Mesothelial cell of epicardium (in vitro differentiated cells): ENCODE data around the gene TNXB. TPM values are rescaled to one million over a fixed set of nuclear protein-coding genes. Genes with fewer than 3 reads are reported as not detected.
A peak's percentile ranks its signal among the peaks of the same experiment; 100 is the strongest.

Experiments used
- DNase-seq, 2 experiments: peaks; one replicate each; pipeline ENCODE4 v3.0.0; 2021; ENCODE audit warnings: low spot score in 2 of 2; ENCODE audit not compliant: unreplicated experiment in 2 of 2
- H3K27ac Mint-ChIP-seq: 2 replicates; pipeline ENCODE4 v1.8.0; 2021; ENCODE audit warnings: mixed read lengths
- H3K27me3 Mint-ChIP-seq: 2 replicates; pipeline ENCODE4 v1.8.0; 2021; ENCODE audit warnings: low read depth, mixed read lengths
- H3K36me3 Mint-ChIP-seq: 2 replicates; pipeline ENCODE4 v1.8.0; 2021; ENCODE audit warnings: mixed read lengths
- H3K4me1 Mint-ChIP-seq: 2 replicates; pipeline ENCODE4 v1.8.0; 2021; ENCODE audit warnings: mixed read lengths
- H3K4me3 Mint-ChIP-seq: 2 replicates; pipeline ENCODE4 v1.8.0; 2021; ENCODE audit warnings: mild to moderate bottlenecking, moderate library complexity, mixed read lengths
- H3K9me3 Mint-ChIP-seq: 2 replicates; pipeline ENCODE4 v1.8.0; 2021; ENCODE audit warnings: mixed read lengths
- CTCF ChIP-seq: fragments of 200-600 bp; sonication (generic); IDR thresholded peaks from one replicate; pipeline ENCODE4 v1.5.0; 2021; ENCODE audit warnings: antibody characterized with exemption; ENCODE audit not compliant: unreplicated experiment
- total RNA-seq: library from RNA; stranded (reverse); gene quantifications from 3 replicates; pipeline ENCODE4 v1.2.1, GENCODE V29; 2021

Gene TNXB
- total RNA-seq, 1 donor from 2014 or later, result 13.9 TPM

DNA sequence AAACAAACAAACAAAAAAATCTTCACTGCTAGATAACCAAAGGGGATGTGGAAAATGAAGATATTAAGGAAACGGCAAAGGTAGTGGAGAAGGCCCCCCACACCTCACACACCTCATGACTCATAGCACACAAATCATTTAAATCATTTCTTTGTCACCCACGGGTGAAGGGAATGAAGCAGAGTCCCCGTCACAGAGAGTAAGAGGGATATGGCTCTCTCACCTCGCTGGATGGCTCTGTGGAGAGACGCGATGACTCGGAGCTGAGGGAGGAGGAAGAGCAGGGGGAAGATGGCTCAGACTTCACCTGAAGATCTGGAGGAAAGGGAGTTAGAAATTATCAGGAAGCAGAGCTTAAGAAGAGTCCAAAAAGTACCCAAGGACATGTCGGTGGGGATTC is 17.7 kb upstream of the TNXB start:
- H3K9me3 Mint-ChIP-seq, result no peaks in the 10 kb centered on the region
- DNase-seq, result no peak
- no peaks in the 10 kb centered on the region for H3K27me3 Mint-ChIP-seq
- peak overlapping the region; percentile 98 for H3K27ac Mint-ChIP-seq
- H3K36me3 Mint-ChIP-seq, result peaks cover 17% of the 10 kb centered on the region
- peaks cover 30% of the 10 kb centered on the region for H3K4me1 Mint-ChIP-seq
- TF ChIP-seq CTCF, result no peak
- H3K4me3 Mint-ChIP-seq, result peak overlapping the region; percentile 98

DNA sequence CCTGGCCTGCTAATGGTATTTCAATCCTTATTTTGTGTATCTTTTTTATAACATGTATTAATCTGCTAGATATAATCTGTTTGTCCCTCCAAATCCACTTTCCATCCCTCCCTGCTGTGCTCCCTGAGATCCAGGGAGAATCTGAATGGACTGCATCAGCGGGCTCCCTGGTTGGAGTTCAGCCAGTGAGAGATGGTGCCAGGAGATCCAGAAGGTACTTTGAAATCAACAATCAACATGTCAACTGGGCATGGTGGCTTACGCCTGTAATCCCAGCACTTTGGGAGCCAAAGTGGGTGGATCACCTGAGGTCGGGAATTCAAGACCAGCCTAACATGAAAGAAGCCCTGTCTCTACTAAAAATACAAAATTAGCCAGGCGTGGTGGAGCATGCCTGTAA is 14.5 kb upstream of the TNXB start:
- H3K27me3 Mint-ChIP-seq, result no peaks in the 10 kb centered on the region
- no peak for TF ChIP-seq CTCF
- peaks cover 23% of the 10 kb centered on the region for H3K4me1 Mint-ChIP-seq
- no peak overlapping the region for H3K4me3 Mint-ChIP-seq
- no peak overlapping the region for H3K27ac Mint-ChIP-seq
- peaks cover 27% of the 10 kb centered on the region for H3K36me3 Mint-ChIP-seq
- DNase-seq, result no peak
- no peaks in the 10 kb centered on the region for H3K9me3 Mint-ChIP-seq

- DNase-seq, result no peak
- H3K27me3 Mint-ChIP-seq, result no peaks in the 10 kb centered on the region
- no peak overlapping the region for H3K27ac Mint-ChIP-seq
- no peak overlapping the region for H3K4me3 Mint-ChIP-seq
- H3K4me1 Mint-ChIP-seq, result peaks cover 5% of the 10 kb centered on the region
- no peak for TF ChIP-seq CTCF
- peaks cover 31% of the 10 kb centered on the region for H3K36me3 Mint-ChIP-seq
- H3K9me3 Mint-ChIP-seq, result no peaks in the 10 kb centered on the region
Observed at GRCh38 chr6:32120573-32121059, 11.5 kb upstream of the TNXB start.

GRCh38 chr6:32118782-32119628 is 9.9 kb upstream of the TNXB start:
- Mint-ChIP-seq H3K4me1 (peaks cover 11% of the 10 kb centered on the region), H3K36me3 (peaks cover 29% of the 10 kb centered on the region), H3K27me3 (no peaks in the 10 kb centered on the region), H3K27ac (peak overlapping the region; percentile 85), H3K9me3 (no peaks in the 10 kb centered on the region), H3K4me3 (no peak overlapping the region)
- peak; percentile 79 to 91 for DNase-seq
- peak; percentile 83 for TF ChIP-seq CTCF

DNA sequence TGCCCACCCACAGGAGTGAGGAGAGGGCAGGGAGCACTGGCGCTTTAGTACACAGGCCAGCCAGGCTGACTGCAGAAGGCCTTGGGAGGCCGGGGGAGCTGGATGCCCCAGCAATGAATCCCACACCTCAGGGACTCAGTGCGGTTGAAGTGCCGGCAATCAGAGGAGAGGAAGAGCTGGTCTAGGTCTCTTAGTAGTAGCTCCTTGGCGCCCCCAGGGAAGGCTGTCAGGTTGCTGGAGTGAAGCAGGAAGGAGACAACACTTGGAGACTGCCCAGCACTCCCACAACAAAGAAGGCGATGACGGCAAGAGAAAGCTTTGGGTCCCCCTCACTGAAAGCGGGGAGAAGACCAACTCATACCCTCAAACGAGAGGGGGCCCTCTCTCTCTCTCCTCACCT is 8.3 kb upstream of the TNXB start:
- H3K9me3 Mint-ChIP-seq, result no peaks in the 10 kb centered on the region
- no peak for DNase-seq
- no peak for TF ChIP-seq CTCF
- H3K36me3 Mint-ChIP-seq, result peaks cover 27% of the 10 kb centered on the region
- H3K4me3 Mint-ChIP-seq, result no peak overlapping the region
- H3K4me1 Mint-ChIP-seq, result peaks cover 11% of the 10 kb centered on the region
- H3K27me3 Mint-ChIP-seq, result no peaks in the 10 kb centered on the region
- no peak overlapping the region for H3K27ac Mint-ChIP-seq
